ENCODE results near the gene BAIAP2.

GRCh38 chr17:81136366-81136765 lies 101.4 kb downstream of the BAIAP2 start:
- TF ChIP-seq CTCF (IDR thresholded peaks at IDR 0.05; ENCODE audit: insufficient read depth, low read length, poor library complexity, severe bottlenecking) (no peak), EZH2phosphoT487 (conservative IDR thresholded peaks at IDR 0.05; ENCODE audit: low read length) (no peak)

Measured in SU-DHL-6 (cell line).